Activated CD4-positive, alpha-beta memory T cell treated with anti-CD3 and anti-CD28 coated beads, Interleukin-2, amount 10 ng/mL, durations not matched to agents 7 days and 5 days (primary cell): ENCODE measurements around the gene KRTAP10-7. TPM values are rescaled to one million over a fixed set of nuclear protein-coding genes. Genes with fewer than 3 reads are reported as not detected.
"Not testable (repeated sequence)": the region's sequence is repeated elsewhere in the genome, so short reads cannot be mapped to it uniquely, and the experiment has no call there.

Experiments used
- CTCF ChIA-PET: fragments of 350-600 bp; sonication (Branson Sonifier 250); formaldehyde crosslinking; loops from one replicate; lab custom pipeline; 2021; ENCODE audit warnings: antibody characterized with exemption, inconsistent platforms; lab: Charles Lee
- POLR2A ChIA-PET: fragments of 350-600 bp; sonication (Branson Sonifier 250); formaldehyde crosslinking; loops from one replicate; lab custom pipeline; 2021; ENCODE audit warnings: antibody characterized with exemption; lab: Charles Lee
- DNase-seq: peaks from one replicate; pipeline ENCODE4 v3.0.0-alpha.2; 2020
- H3K27ac Mint-ChIP-seq: one replicate; pipeline ENCODE4 v1.8.0; 2021; ENCODE audit warnings: mild to moderate bottlenecking, mixed read lengths
- H3K27me3 Mint-ChIP-seq: one replicate; pipeline ENCODE4 v1.8.0; 2021; ENCODE audit warnings: mixed read lengths
- H3K36me3 Mint-ChIP-seq: one replicate; pipeline ENCODE4 v1.8.0; 2021; ENCODE audit warnings: low read depth, mixed read lengths
- H3K4me1 Mint-ChIP-seq: one replicate; pipeline ENCODE4 v1.8.0; 2021; ENCODE audit warnings: mixed read lengths
- H3K4me3 Mint-ChIP-seq: one replicate; pipeline ENCODE4 v1.8.0; 2021; ENCODE audit warnings: mild to moderate bottlenecking, mixed read lengths
- H3K9me3 Mint-ChIP-seq: one replicate; pipeline ENCODE4 v1.8.0; 2021; ENCODE audit warnings: mixed read lengths
- total RNA-seq, 2 experiments: library from RNA; stranded (reverse); gene quantifications; one replicate each; pipeline ENCODE4 v1.2.3, GENCODE V29; 2021

Gene KRTAP10-7
- total RNA-seq, 2 experiments from 2014 or later: not detected

- Mint-ChIP-seq H3K9me3 (peaks cover 35% of the 10 kb centered on the region), H3K4me1 (no peaks in the 10 kb centered on the region), H3K27ac (peak overlapping the region; percentile 24), H3K27me3 (peaks cover 14% of the 10 kb centered on the region), H3K4me3 (no peak overlapping the region), H3K36me3 (peaks cover 12% of the 10 kb centered on the region)
- CTCF ChIA-PET: no interaction called here
- DNase-seq: no peak
- POLR2A ChIA-PET: no interaction called here
Observed at GRCh38 chr21:44639331-44639655, 38.9 kb downstream of the KRTAP10-7 start.

DNA sequence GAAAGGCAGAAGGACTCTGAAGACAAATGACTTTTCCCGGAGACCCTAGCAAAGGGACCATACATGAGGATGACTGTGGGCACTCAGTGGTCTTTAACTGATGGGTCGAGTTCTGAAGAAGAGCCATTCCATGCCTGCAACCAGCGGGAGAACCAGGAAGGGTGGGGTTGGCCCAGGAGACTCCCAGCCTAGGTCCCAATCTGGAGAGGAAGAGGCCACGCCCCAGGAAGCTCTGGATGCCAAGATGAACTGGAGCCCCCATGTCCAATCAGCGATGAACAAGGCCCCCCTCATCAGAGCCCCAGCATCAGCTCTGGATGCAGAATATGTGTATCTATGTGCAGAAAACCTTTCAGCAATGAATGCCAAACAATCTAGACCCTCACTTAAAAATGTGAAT, 40.4 kb downstream of the KRTAP10-7 start:
- Mint-ChIP-seq H3K9me3 (peaks cover 39% of the 10 kb centered on the region), H3K27ac (no peak overlapping the region), H3K27me3 (peaks cover 11% of the 10 kb centered on the region), H3K36me3 (peaks cover 20% of the 10 kb centered on the region), H3K4me3 (no peak overlapping the region), H3K4me1 (no peaks in the 10 kb centered on the region)
- ChIA-PET POLR2A (no interaction called here), CTCF (no interaction called here)
- no peak for DNase-seq

- Mint-ChIP-seq H3K4me1 (no peaks in the 10 kb centered on the region), H3K27ac (no peak overlapping the region), H3K27me3 (peaks cover 10% of the 10 kb centered on the region), H3K4me3 (no peak overlapping the region), H3K36me3 (peaks cover 20% of the 10 kb centered on the region), H3K9me3 (peaks cover 42% of the 10 kb centered on the region)
- DNase-seq: no peak
- CTCF ChIA-PET: no interaction called here
- POLR2A ChIA-PET: no interaction called here
Observed at GRCh38 chr21:44643741-44644310, 43.4 kb downstream of the KRTAP10-7 start.

GRCh38 chr21:44644878-44645277, 44.5 kb downstream of the KRTAP10-7 start:
- H3K9me3 Mint-ChIP-seq: peaks cover 42% of the 10 kb centered on the region
- no peak overlapping the region for H3K4me3 Mint-ChIP-seq
- H3K27ac Mint-ChIP-seq: no peak overlapping the region
- ChIA-PET POLR2A (interaction anchor here (1.5 kb wide), 1 partner anchor 12 kb away, joined by 3 read pairs; the partner anchor contains the start of gene KRTAP12-3), CTCF (interaction anchor here (1.0 kb wide), 1 partner anchor 10 kb away, joined by 3 read pairs; the partner anchor contains the start of gene KRTAP12-4)
- H3K27me3 Mint-ChIP-seq: peaks cover 10% of the 10 kb centered on the region
- DNase-seq: no peak
- H3K4me1 Mint-ChIP-seq: no peaks in the 10 kb centered on the region
- peaks cover 20% of the 10 kb centered on the region for H3K36me3 Mint-ChIP-seq

DNA sequence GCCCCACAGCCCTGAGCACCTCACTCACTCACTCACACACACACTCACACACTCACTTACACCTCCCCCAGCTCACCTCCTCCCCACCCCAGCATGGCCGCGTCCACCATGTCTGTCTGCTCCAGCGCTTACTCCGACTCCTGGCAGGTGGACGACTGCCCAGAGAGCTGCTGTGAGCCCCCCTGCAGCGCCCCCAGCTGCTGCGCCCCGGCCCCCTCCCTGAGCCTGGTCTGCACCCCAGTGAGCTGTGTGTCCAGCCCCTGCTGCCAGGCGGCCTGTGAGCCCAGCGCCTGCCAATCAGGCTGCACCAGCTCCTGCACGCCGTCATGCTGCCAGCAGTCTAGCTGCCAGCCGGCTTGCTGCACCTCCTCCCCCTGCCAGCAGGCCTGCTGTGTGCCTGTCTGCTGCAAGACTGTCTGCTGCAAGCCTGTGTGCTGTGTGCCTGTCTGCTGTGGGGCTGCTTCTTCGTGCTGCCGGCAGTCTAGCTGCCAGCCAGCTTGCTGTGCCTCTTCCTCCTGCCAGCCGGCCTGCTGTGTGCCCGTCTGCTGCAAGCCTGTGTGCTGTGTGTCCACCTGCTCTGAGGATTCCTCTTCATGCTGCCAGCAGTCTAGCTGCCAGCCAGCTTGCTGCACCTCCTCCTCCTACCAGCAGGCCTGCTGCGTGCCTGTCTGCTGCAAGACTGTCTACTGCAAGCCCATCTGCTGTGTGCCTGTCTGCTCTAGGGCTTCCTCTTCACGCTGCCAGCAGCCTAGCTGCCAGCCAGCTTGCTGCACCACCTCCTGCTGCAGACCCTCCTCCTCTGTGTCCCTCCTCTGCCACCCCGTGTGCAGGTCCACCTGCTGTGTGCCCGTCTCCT, 46.2 kb downstream of the KRTAP10-7 start, which contains the start of gene KRTAP10-11:
Gene KRTAP10-11 (plus strand): TSS at position 49 of the 856 bp plus-strand sequence. CDS start 45 bp downstream, at position 94.
- not testable (repeated sequence) for H3K4me3 Mint-ChIP-seq, H3K4me1 Mint-ChIP-seq, H3K27ac Mint-ChIP-seq, H3K27me3 Mint-ChIP-seq, DNase-seq
- ChIA-PET POLR2A (interaction anchor here (1.5 kb wide), 1 partner anchor 11 kb away, joined by 3 read pairs; the partner anchor contains the start of gene KRTAP12-3), CTCF (interaction anchor here (1.1 kb wide), 1 partner anchor 136 kb away, joined by 4 read pairs; no protein-coding TSS in a partner anchor)
- Mint-ChIP-seq H3K9me3 (peaks cover 27% of the 10 kb centered on the region), H3K36me3 (peaks cover 16% of the 10 kb centered on the region)

- H3K27ac Mint-ChIP-seq: no peak overlapping the region
- CTCF ChIA-PET: no interaction called here
- H3K9me3 Mint-ChIP-seq: peaks cover 27% of the 10 kb centered on the region
- POLR2A ChIA-PET: no interaction called here
- H3K4me1 Mint-ChIP-seq: no peaks in the 10 kb centered on the region
- peaks cover 16% of the 10 kb centered on the region for H3K36me3 Mint-ChIP-seq
- no peak for DNase-seq
- H3K27me3 Mint-ChIP-seq: peaks cover 7% of the 10 kb centered on the region
- H3K4me3 Mint-ChIP-seq: no peak overlapping the region
Observed at GRCh38 chr21:44647222-44647552, 46.8 kb downstream of the KRTAP10-7 start.

GRCh38 chr21:44648557-44649311, 48.3 kb downstream of the KRTAP10-7 start:
- peaks cover 4% of the 10 kb centered on the region for H3K27me3 Mint-ChIP-seq
- no peak overlapping the region for H3K27ac Mint-ChIP-seq
- ChIA-PET CTCF (no interaction called here), POLR2A (no interaction called here)
- no peak overlapping the region for H3K4me3 Mint-ChIP-seq
- peaks cover 19% of the 10 kb centered on the region for H3K36me3 Mint-ChIP-seq
- DNase-seq: no peak
- peaks cover 18% of the 10 kb centered on the region for H3K9me3 Mint-ChIP-seq
- H3K4me1 Mint-ChIP-seq: peaks cover 3% of the 10 kb centered on the region

DNA sequence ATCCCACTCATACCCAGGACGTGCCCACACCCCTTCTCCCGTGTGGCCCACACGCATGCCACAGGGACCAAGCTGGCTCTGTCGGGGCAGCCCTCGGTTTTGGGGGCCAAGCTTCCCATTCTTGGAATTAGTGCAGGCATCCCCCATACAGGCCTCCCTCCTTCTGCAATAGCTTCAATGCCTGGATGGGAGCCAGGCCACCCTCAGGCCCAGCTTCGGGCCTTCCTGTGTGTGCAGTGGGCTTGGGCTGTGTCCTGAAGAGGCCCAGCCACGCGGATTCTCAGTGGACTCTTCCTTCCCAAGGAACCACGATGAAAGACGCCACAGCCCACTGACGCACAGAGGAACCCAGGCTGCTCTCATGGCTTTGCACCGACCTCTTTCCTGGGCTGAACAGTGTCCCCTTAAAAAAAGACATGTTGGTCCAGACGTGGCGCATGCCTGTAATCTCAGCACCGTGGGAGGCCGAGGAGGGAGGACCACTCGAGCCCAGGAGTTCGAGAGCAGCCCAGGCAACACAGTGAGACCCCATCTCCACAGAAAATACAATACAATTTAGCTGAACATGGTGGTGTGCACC, 49.2 kb downstream of the KRTAP10-7 start:
- H3K4me1 Mint-ChIP-seq: peaks cover 12% of the 10 kb centered on the region
- CTCF ChIA-PET: no interaction called here

DNA sequence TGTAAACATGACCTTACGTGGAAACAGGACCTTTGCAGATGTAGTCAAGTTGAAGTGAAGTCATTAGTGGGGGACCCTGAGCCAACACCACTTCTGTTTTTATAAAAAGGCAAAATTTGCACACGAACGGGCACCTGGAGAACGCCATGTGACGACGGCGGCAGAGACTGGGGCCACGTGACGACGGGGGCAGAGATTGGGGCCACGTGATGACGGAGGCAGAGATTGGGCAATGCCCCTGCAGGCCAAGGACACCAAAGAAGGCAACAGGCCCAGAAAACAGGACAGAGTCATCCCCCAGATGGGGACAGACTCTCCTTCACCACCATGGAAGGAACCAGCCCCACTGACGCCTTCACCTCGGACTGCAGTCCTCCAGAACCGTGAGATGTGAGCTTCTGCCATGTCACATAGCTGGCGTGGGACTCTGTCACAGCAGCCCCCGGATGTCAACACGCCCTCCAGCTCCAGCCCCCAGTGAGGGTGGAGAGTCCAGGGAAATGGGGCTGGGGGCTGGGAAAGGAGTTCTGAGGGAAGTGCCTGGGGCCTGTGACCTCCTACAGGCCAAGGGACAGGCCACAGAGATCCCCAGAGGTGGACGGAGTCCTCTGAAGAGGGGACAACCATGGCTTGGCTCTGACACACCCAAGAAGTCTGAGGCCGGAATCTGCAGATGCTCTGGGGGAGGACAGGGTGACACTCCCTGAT, 50.0 kb downstream of the KRTAP10-7 start:
- H3K27me3 Mint-ChIP-seq: no peaks in the 10 kb centered on the region
- peaks cover 9% of the 10 kb centered on the region for H3K9me3 Mint-ChIP-seq
- ChIA-PET CTCF (no interaction called here), POLR2A (no interaction called here)
- DNase-seq: no peak
- H3K36me3 Mint-ChIP-seq: peaks cover 18% of the 10 kb centered on the region
- peaks cover 18% of the 10 kb centered on the region for H3K4me1 Mint-ChIP-seq
- no peak overlapping the region for H3K4me3 Mint-ChIP-seq
- no peak overlapping the region for H3K27ac Mint-ChIP-seq

More for the DNA sequence above, 49.2 kb downstream of the KRTAP10-7 start:
- H3K36me3 Mint-ChIP-seq: peaks cover 17% of the 10 kb centered on the region
- no peak overlapping the region for H3K27ac Mint-ChIP-seq
- no peak overlapping the region for H3K4me3 Mint-ChIP-seq
- POLR2A ChIA-PET: no interaction called here
- H3K9me3 Mint-ChIP-seq: peaks cover 14% of the 10 kb centered on the region
- H3K27me3 Mint-ChIP-seq: peaks cover 1% of the 10 kb centered on the region
- no peak for DNase-seq

GRCh38 chr21:44650973-44651675, 50.7 kb downstream of the KRTAP10-7 start:
- ChIA-PET POLR2A (no interaction called here), CTCF (no interaction called here)
- no peaks in the 10 kb centered on the region for H3K27me3 Mint-ChIP-seq
- peaks cover 22% of the 10 kb centered on the region for H3K36me3 Mint-ChIP-seq
- H3K27ac Mint-ChIP-seq: no peak overlapping the region
- peaks cover 23% of the 10 kb centered on the region for H3K4me1 Mint-ChIP-seq
- H3K4me3 Mint-ChIP-seq: no peak overlapping the region
- DNase-seq: no peak
- peaks cover 16% of the 10 kb centered on the region for H3K9me3 Mint-ChIP-seq
